H9 (cell line): ENCODE data around the gene IFNGR1. TPM values are rescaled to one million over a fixed set of nuclear protein-coding genes. Genes with fewer than 3 reads are reported as not detected.

Experiments used
- DNase-seq: peaks from one replicate; pipeline ENCODE4 v3.0.0-alpha.2; 2017
- H2AFZ ChIP-seq: one replicate; pipeline ENCODE4 v1.6.1; 2013; ENCODE audit warnings: mild to moderate bottlenecking, low read length, control low read depth, moderate library complexity
- H2AK5ac ChIP-seq: 2 replicates; pipeline ENCODE4 v1.6.1; 2013; ENCODE audit warnings: low read length, control low read depth, mixed read lengths; ENCODE audit not compliant: insufficient read length
- H2BK120ac ChIP-seq: one replicate; pipeline ENCODE4 v1.6.1; 2013; ENCODE audit warnings: low read depth, mild to moderate bottlenecking, low read length, control low read depth, inconsistent platforms; ENCODE audit not compliant: poor library complexity, severe bottlenecking
- H2BK12ac ChIP-seq: 2 replicates; pipeline ENCODE4 v1.6.1; 2013; ENCODE audit warnings: low read length, control low read depth, mixed read lengths, low read depth; ENCODE audit not compliant: insufficient read length
- H2BK15ac ChIP-seq: 2 replicates; pipeline ENCODE4 v1.6.1; 2013; ENCODE audit warnings: low read depth, low read length, control low read depth
- H2BK20ac ChIP-seq: one replicate; pipeline ENCODE4 v1.6.1; 2013; ENCODE audit warnings: low read depth, mild to moderate bottlenecking, low read length, control low read depth, inconsistent platforms; ENCODE audit not compliant: poor library complexity, severe bottlenecking
- H2BK5ac ChIP-seq: 2 replicates; pipeline ENCODE4 v1.6.1; 2013; ENCODE audit warnings: low read length, control low read depth, mixed read lengths; ENCODE audit not compliant: insufficient read length
- H3K14ac ChIP-seq: 2 replicates; pipeline ENCODE4 v1.6.1; 2013; ENCODE audit warnings: low read length, control low read depth; ENCODE audit not compliant: insufficient read depth
- H3K18ac ChIP-seq: 2 replicates; pipeline ENCODE4 v1.6.1; 2013; ENCODE audit warnings: low read depth, mild to moderate bottlenecking, mixed read lengths, low read length, control low read depth; ENCODE audit not compliant: insufficient read length
- H3K23ac ChIP-seq: 2 replicates; pipeline ENCODE4 v1.6.1; 2013; ENCODE audit warnings: low read length, control low read depth, mixed read lengths, low read depth; ENCODE audit not compliant: insufficient read length
- H3K23me2 ChIP-seq: 2 replicates; pipeline ENCODE4 v1.6.1; 2013; ENCODE audit warnings: low read depth, mild to moderate bottlenecking, mixed read lengths, low read length, control low read depth; ENCODE audit not compliant: insufficient read length, poor library complexity, severe bottlenecking
- H3K27ac ChIP-seq: 2 replicates; pipeline ENCODE4 v1.5.1; 2013; ENCODE audit warnings: low read length, control low read depth, mixed read lengths, low read depth; ENCODE audit not compliant: insufficient read length
- H3K27me3 ChIP-seq: 2 replicates; pipeline ENCODE4 v1.6.1; 2013; ENCODE audit warnings: low read length, control low read depth, inconsistent platforms; ENCODE audit not compliant: insufficient read depth
- H3K4ac ChIP-seq: 2 replicates; pipeline ENCODE4 v1.6.1; 2013; ENCODE audit warnings: low read depth, mild to moderate bottlenecking, control low read depth, inconsistent platforms, low read length, moderate library complexity
- H3K4me1 ChIP-seq: 2 replicates; pipeline ENCODE4 v1.6.1; 2013; ENCODE audit warnings: low read length, control low read depth, inconsistent platforms; ENCODE audit not compliant: insufficient read depth
- H3K4me2 ChIP-seq: 2 replicates; pipeline ENCODE4 v1.6.1; 2013; ENCODE audit warnings: low read length, control low read depth, mixed read lengths; ENCODE audit not compliant: insufficient read length, insufficient read depth
- H3K56ac ChIP-seq: 2 replicates; pipeline ENCODE4 v1.6.1; 2013; ENCODE audit warnings: low read depth, mild to moderate bottlenecking, mixed read lengths, low read length, control low read depth; ENCODE audit not compliant: insufficient read length
- H3K79me1 ChIP-seq: 2 replicates; pipeline ENCODE4 v1.6.1; 2013; ENCODE audit warnings: low read depth, mild to moderate bottlenecking, moderate library complexity, low read length, control low read depth, inconsistent platforms; ENCODE audit not compliant: insufficient read depth, poor library complexity, severe bottlenecking
- H3K79me2 ChIP-seq: 2 replicates; pipeline ENCODE4 v1.6.1; 2013; ENCODE audit warnings: low read length, control low read depth, inconsistent platforms; ENCODE audit not compliant: insufficient read depth
- H3K9ac ChIP-seq: 2 replicates; pipeline ENCODE4 v1.6.1; 2013; ENCODE audit warnings: low read length, control low read depth, mixed read lengths; ENCODE audit not compliant: insufficient read length; ENCODE audit errors: extremely low read depth
- H3K9me3 ChIP-seq: one replicate; pipeline ENCODE4 v1.6.1; 2013; ENCODE audit warnings: low read depth, low read length, inconsistent platforms; ENCODE audit not compliant: control insufficient read depth
- H3T11ph ChIP-seq: one replicate; pipeline ENCODE4 v1.6.1; 2013; ENCODE audit warnings: mild to moderate bottlenecking, low read length, control low read depth, inconsistent platforms
- H4K20me1 ChIP-seq: one replicate; pipeline ENCODE4 v1.6.1; 2013; ENCODE audit not compliant: control insufficient read depth, insufficient read length, insufficient read depth
- H4K5ac ChIP-seq: 2 replicates; pipeline ENCODE4 v1.6.1; 2013; ENCODE audit warnings: low read depth, mild to moderate bottlenecking, mixed read lengths, low read length, control low read depth; ENCODE audit not compliant: insufficient read length
- H4K8ac ChIP-seq: replicated peaks from 2 replicates; pipeline ENCODE4 v1.6.1; 2013; ENCODE audit warnings: low read length, control low read depth, mixed read lengths, low read depth; ENCODE audit not compliant: insufficient read length
- H4K91ac ChIP-seq: 2 replicates; pipeline ENCODE4 v1.6.1; 2013; ENCODE audit warnings: low read depth, mild to moderate bottlenecking, moderate library complexity, mixed read lengths, low read length, control low read depth; ENCODE audit not compliant: insufficient read length
- H3K27ac Mint-ChIP-seq, 3 experiments: 2 replicates in 2 of 3; 3 replicates in 1 of 3; pipeline ENCODE4 v1.8.0; 2020 to 2021; ENCODE audit warnings: mixed read lengths in 3 of 3, mild to moderate bottlenecking in 1 of 3, moderate library complexity in 1 of 3
- H3K27me3 Mint-ChIP-seq: 2 replicates; pipeline ENCODE4 v1.8.0; 2021; ENCODE audit warnings: low read depth, mild to moderate bottlenecking, moderate library complexity, mixed read lengths
- H3K36me3 Mint-ChIP-seq, 3 experiments: 2 replicates in 2 of 3; 3 replicates in 1 of 3; pipeline ENCODE4 v1.8.0; 2020 to 2021; ENCODE audit warnings: low read depth in 3 of 3, mixed read lengths in 3 of 3; ENCODE audit not compliant: insufficient read depth in 1 of 3
- H3K4me1 Mint-ChIP-seq, 2 experiments: 2 replicates each; pipeline ENCODE4 v1.8.0; 2020; ENCODE audit warnings: mixed read lengths in 2 of 2
- H3K4me3 Mint-ChIP-seq, 2 experiments: 2 replicates in 1 of 2; 3 replicates in 1 of 2; pipeline ENCODE4 v1.8.0; 2020 to 2021; ENCODE audit warnings: mild to moderate bottlenecking in 2 of 2, mixed read lengths in 2 of 2, moderate library complexity in 1 of 2
- H3K9me3 Mint-ChIP-seq, 2 experiments: 2 replicates in 1 of 2; 3 replicates in 1 of 2; pipeline ENCODE4 v1.8.0; 2020; ENCODE audit warnings: mild to moderate bottlenecking in 2 of 2, mixed read lengths in 2 of 2, moderate library complexity in 1 of 2
- CTCF ChIP-seq: fragments of 200-600 bp; sonication (generic); conservative IDR thresholded peaks from 3 replicates; pipeline ENCODE4 v1.8.0; 2021; ENCODE audit warnings: antibody characterized with exemption, mild to moderate bottlenecking
- WGBS: extraction: QIAGEN DNeasy Blood & Tissue Kit; methylation state at CpG from one replicate; pipeline ENCODE4 v1.1.7; 2013; ENCODE audit warnings: missing lambda C conversion rate, low lambda C conversion rate, mixed read lengths; ENCODE audit not compliant: insufficient read length; ENCODE audit errors: extremely low coverage; 5-methylcytosine and 5-hydroxymethylcytosine counted together
- total RNA-seq: library from RNA; stranded (reverse); gene quantifications from 2 replicates; pipeline ENCODE4 v1.2.1, GENCODE V29; 2021

IFNGR1 gene
- total RNA-seq, 1 experiment from 2014 or later: 32.2 TPM

- H3K79me2 ChIP-seq: peaks cover 19% of the 10 kb centered on the region; the same call in 1 of the 2 replicates
- no peak overlapping the region for H3K23ac ChIP-seq
- H3K9ac ChIP-seq: no peak overlapping the region
- H2AFZ ChIP-seq: peak overlapping the region; percentile 2
- Mint-ChIP-seq H3K4me3 (peak overlapping the region; percentile 88 to 95), H3K4me1 (peaks cover 27 to 34% of the 10 kb centered on the region in 2 experiments), H3K9me3 (no peaks in the 10 kb centered on the region), H3K27me3 (no peaks in the 10 kb centered on the region), H3K36me3 (peaks cover 0 to 7% (median 1%) of the 10 kb centered on the region in 3 experiments; a peak in 4 of 7 replicates), H3K27ac (peak overlapping the region in 2 of 3 experiments; percentile 69 to 79; a peak in 3 of 7 replicates)
- no peak overlapping the region for H3K4ac ChIP-seq
- H3K23me2 ChIP-seq: peaks cover 11% of the 10 kb centered on the region
- H2BK12ac ChIP-seq: no peak overlapping the region
- H3K27ac ChIP-seq: no peak overlapping the region
- H3K14ac ChIP-seq: no peak overlapping the region
- H3K56ac ChIP-seq: no peak overlapping the region
- no peak overlapping the region for H2BK5ac ChIP-seq
- H2BK15ac ChIP-seq: no peak overlapping the region
- H2BK120ac ChIP-seq: no peak overlapping the region
- no peaks in the 10 kb centered on the region for H3K9me3 ChIP-seq
- WGBS: no CpG with 5 or more reads among the region's 6 CpGs
- no peak for DNase-seq
- no peak overlapping the region for H4K91ac ChIP-seq
- no peak for TF ChIP-seq CTCF
- H3K79me1 ChIP-seq: peaks cover 8% of the 10 kb centered on the region
- no peak overlapping the region for H2BK20ac ChIP-seq
- no peak overlapping the region for H4K8ac ChIP-seq
- no peaks in the 10 kb centered on the region for H3K27me3 ChIP-seq
- H3K4me1 ChIP-seq: peaks cover 3% of the 10 kb centered on the region; the same call in 1 of the 2 replicates
- no peak overlapping the region for H3T11ph ChIP-seq
- H4K20me1 ChIP-seq: no peaks in the 10 kb centered on the region
- H4K5ac ChIP-seq: no peak overlapping the region
- H3K4me2 ChIP-seq: peak overlapping the region; percentile 99
- no peak overlapping the region for H3K18ac ChIP-seq
- no peak overlapping the region for H2AK5ac ChIP-seq
Observed at GRCh38 chr6:137219664-137220252, 573 bp upstream of the IFNGR1 start.
